NB4 (cell line): ENCODE data around the gene MAPK1.

ENCODE experiments used
- CTCF ChIP-seq: IDR thresholded peaks from one replicate; pipeline ENCODE4 v1.5.1; 2012; ENCODE audit warnings: low read depth, low read length
- TF ChIP-seq, protein P1 (sequence below): IDR thresholded peaks from 2 replicates; pipeline ENCODE4 v1.6.1; 2011; ENCODE audit warnings: low read depth, low read length

DNA sequence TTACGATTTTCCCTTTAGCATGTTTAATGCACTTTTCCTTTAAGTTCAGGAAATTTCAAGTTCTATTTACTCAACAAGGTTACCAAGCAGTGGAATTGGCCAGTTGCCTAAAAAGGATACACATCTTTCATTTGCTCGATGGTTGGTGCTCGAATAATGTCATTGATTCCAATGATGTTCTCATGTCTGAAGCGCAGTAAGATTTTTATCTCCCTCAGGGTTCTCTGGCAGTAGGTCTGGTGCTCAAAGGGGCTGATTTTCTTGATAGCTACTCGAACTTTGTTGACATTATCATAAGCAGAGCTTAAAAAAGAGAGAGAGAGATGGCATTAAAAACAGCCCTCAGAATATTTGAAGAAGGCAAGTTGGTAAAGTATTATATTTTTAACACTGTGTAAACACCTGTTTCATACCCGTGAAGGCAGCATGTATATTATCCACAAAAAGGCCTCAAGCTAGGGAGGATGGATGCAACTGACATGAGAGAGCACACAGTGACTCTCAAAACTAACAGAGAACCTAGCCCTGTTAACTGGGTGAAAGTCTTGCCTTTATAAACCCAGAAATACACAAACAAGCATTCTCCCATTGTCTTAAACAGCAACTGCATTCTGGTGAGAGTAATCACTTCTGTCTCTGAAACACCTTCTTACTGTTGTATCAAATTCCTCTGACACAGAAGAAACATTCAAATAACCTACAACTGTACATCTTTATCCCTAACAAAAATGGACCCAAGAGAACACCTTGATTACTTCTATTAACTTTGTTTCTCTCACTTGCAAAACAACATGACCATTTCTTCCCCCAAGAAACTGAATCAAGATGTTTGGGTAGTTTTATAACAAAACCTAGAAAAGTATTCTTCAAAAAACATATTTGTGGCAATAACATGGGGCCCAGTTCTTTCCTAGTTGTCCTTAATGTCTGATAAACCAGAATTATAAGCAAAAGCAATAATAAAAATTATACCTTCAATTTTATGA, 59.6 kb downstream of the MAPK1 start:
- TF ChIP-seq CTCF = no peak
- TF ChIP-seq, protein P1, sequence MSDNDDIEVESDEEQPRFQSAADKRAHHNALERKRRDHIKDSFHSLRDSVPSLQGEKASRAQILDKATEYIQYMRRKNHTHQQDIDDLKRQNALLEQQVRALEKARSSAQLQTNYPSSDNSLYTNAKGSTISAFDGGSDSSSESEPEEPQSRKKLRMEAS = no peak
